Keratinocyte (primary cell): Measurements from ENCODE around the gene MCCD1.

Source experiments
- EZH2 ChIP-seq: IDR thresholded peaks from one replicate; pipeline ENCODE4 v1.6.1; 2012; ENCODE audit warnings: inconsistent platforms, mild to moderate bottlenecking, low read length, moderate library complexity
- TF ChIP-seq, protein P1 (sequence below), 3 experiments: IDR thresholded peaks in 1 of 3; conservative IDR thresholded peaks in 1 of 3; optimal IDR thresholded peaks in 1 of 3; 2 replicates in 2 of 3; 3 replicates in 1 of 3; pipeline versions ENCODE3 to v1.5.1; 2011; ENCODE audit warnings: low read length in 3 of 3, mild to moderate bottlenecking in 3 of 3, moderate library complexity in 2 of 3, control low read depth in 1 of 3, inconsistent platforms in 1 of 3; ENCODE audit not compliant: insufficient read depth in 2 of 3; ENCODE audit errors: extremely low read depth in 1 of 3

DNA sequence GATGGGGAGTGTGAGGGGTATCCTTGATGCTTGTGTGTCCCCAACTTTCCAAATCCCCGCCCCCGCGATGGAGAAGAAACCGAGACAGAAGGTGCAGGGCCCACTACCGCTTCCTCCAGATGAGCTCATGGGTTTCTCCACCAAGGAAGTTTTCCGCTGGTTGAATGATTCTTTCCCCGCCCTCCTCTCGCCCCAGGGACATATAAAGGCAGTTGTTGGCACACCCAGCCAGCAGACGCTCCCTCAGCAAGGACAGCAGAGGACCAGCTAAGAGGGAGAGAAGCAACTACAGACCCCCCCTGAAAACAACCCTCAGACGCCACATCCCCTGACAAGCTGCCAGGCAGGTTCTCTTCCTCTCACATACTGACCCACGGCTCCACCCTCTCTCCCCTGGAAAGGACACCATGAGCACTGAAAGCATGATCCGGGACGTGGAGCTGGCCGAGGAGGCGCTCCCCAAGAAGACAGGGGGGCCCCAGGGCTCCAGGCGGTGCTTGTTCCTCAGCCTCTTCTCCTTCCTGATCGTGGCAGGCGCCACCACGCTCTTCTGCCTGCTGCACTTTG, 46.7 kb downstream of the MCCD1 start, which contains the start of gene TNF:
- TF ChIP-seq EZH2 = no peak
- TF ChIP-seq, protein P1, sequence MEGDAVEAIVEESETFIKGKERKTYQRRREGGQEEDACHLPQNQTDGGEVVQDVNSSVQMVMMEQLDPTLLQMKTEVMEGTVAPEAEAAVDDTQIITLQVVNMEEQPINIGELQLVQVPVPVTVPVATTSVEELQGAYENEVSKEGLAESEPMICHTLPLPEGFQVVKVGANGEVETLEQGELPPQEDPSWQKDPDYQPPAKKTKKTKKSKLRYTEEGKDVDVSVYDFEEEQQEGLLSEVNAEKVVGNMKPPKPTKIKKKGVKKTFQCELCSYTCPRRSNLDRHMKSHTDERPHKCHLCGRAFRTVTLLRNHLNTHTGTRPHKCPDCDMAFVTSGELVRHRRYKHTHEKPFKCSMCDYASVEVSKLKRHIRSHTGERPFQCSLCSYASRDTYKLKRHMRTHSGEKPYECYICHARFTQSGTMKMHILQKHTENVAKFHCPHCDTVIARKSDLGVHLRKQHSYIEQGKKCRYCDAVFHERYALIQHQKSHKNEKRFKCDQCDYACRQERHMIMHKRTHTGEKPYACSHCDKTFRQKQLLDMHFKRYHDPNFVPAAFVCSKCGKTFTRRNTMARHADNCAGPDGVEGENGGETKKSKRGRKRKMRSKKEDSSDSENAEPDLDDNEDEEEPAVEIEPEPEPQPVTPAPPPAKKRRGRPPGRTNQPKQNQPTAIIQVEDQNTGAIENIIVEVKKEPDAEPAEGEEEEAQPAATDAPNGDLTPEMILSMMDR (optimal IDR thresholded peaks at IDR 0.05 in 1 of 3, IDR thresholded peaks at IDR 0.05 in 1 of 3, conservative IDR thresholded peaks at IDR 0.05 in 1 of 3; ENCODE audit: extremely low read depth in 1 of 3, insufficient read depth in 2 of 3, low read length in 3 of 3) = no peak
